GM18861 (cell line): ENCODE data around the gene ZCWPW1.
"Not testable (repeated sequence)": the region's sequence is repeated elsewhere in the genome, so short reads cannot be mapped to it uniquely, and the experiment has no call there.

Experiments used
- ATAC-seq: cut with Tn5 transposase; IDR thresholded peaks from one replicate; pipeline ENCODE4 v1.9.1; 2021; ENCODE audit not compliant: unreplicated experiment

ZCWPW1 gene

DNA sequence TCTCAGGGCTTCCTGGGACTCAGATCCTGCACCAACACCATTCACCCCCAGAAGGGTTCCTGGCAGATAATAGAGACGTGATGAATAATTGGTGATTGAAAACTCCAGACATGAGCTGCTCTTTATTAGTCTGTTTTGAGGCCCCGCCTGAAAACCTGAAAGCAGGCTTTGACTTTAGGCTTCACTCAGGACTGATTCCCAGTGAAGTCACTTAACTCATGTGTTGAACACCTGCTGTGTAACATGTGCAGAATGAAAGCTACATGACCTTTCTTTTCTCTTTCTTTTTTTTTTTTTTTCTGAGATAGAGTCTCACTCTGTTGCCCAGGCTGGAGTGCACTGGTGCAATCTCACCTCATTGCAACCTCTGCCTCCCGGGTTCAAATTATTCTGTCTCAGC is 26.7 kb upstream of the ZCWPW1 start:
- no peak for ATAC-seq

DNA sequence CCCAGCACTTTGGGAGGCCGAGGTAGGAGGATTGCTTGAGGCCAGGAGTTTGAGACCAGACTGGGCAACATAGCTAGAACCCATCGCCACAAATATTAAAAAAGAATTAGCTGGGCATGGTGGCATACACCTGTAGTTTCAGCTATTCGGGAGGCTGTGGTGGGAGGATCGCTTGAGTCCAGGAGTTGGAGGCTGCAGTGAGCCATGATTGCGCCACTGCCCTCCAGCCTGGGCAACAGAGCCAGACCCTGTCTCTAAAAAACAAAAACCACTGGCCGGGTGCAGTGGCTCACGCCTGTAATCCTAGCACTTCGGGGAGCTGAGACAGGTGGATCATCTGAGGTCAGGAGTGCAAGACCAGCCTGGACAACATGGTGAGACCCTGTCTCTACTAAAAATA is 25.4 kb upstream of the ZCWPW1 start:
- ATAC-seq: not testable (repeated sequence)

DNA sequence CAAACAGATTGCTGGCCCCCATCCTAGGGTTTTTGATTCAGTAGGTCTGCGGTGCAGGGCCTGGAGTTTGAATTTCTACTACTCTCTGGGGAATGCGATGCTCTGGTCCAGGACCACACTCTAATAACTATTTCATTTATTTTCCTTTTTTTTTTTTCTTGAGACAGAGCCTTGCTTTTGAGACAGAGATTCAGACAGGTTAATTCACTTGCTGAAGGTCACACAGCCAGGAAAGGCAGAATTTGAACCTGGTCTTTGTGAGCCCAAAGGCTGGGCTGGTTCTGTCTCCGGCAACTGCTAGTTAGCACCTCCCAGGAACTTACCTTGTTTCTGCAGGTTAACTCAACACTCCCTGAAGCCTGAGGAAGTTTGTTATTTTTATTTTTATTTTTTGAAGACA is 24.0 kb upstream of the ZCWPW1 start:
- no peak for ATAC-seq

DNA sequence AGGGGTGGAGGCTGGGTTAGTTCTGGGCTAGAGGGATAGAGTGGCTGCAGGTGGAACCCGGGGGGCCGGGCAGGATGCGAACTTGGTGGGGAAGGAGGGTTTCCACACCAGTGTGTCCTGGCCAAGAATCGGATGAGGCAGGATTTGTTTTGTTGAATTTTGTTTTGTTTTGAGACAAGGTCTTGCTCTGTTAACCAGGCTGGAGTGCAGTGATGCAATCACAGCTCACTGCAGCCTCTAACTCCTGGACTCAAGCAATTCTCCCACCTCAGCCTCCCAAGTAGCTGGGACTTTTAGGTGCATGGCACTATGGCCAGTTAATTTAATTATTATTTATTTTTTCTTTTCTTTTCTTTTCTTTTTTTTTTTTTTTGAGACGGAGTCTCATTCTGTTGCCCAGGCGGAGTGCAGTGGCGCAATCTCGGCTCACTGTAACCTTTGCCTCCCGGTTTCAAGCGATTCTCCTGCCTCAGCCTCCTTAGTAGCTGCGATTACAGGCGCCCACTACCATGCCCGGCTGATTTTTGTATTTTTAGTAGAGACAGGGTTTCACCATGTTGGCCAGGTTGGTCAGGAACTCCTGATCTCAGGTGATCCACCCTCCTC is 20.8 kb upstream of the ZCWPW1 start:
- ATAC-seq: no peak

DNA sequence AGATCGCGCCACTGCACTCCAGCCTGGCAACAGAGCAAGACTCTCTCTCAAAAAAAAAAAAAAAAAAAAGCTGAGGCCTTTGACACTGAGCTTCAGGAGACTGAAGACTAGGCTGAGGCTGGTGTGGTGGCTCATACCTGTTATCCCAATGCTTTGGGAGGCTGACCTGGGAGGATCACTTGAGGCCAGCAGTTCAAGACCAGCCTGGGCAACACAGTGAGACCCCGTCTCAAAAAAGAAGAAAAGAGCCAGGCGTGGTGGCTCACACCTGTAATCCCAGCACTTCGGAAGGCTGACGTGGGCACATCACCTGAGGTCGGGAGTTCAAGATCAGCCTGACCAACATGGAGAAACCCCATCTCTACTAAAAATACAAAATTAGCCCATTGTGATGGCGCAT is 18.9 kb upstream of the ZCWPW1 start:
- not testable (repeated sequence) for ATAC-seq

DNA sequence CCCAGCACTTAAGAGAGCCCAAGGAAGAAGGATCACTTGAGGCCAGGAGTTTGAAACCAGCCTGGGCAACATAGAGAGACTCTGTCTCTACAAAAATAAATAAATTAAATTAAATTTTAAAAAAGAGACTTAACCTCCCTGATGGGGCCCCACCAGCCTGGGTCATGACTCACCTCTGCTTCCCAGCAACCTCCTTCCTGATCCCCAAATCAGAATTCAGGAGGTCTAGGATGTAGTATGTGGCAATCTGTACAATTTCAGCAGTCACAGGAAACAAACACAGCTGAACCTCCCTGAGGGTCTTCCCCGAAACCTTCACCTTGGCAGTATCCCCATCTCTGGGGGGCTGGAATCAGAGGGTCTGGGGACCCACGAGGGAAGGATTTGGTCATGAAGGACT is 17.5 kb upstream of the ZCWPW1 start:
- ATAC-seq: no peak

DNA sequence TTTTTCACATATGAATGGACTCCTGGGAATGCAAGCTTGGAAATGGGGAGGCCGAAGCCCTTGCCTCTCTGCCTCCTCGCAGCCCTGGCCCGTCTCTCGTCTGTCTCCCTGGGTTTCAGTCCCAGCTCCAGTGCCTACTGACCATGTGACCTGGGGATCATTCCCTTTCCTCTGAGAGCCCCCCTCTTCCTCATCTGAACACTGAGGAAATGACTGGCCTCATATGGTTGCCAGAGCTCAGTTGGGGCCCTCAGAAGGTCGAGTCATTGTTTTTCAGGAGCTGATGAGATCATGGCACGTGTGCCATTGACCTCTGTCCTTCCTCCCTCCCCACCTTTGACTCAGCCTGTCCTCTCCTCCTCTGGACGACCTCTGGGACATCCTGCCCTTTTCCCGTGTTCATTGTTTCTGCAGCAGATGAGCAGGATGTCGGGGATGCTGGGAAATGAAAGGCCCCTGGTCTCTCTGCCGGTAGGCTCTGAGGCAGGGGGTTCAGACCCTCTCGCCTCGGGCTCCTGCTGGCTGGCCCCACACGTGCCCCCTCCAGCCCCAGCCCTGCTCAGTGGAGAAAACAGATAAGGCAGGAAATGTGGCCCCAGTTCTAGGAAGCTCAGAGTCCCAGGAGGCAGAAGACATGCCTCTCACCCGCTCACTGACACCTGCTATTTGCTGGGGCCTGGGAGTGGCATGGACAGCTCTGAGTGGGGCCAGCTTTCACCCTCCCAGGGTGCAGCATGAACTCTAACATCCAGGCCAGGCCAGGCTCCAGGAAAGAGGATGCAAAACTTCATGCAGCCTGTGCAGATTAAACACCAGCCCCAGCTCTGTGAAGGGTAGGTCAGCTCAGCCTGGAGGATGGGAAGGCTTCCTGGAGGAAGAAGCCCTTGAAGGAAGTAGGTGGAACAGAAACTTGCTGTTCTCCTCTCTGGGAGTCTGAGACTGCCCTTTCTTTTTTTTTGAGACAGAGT is 16.1 kb upstream of the ZCWPW1 start:
- no peak for ATAC-seq

DNA sequence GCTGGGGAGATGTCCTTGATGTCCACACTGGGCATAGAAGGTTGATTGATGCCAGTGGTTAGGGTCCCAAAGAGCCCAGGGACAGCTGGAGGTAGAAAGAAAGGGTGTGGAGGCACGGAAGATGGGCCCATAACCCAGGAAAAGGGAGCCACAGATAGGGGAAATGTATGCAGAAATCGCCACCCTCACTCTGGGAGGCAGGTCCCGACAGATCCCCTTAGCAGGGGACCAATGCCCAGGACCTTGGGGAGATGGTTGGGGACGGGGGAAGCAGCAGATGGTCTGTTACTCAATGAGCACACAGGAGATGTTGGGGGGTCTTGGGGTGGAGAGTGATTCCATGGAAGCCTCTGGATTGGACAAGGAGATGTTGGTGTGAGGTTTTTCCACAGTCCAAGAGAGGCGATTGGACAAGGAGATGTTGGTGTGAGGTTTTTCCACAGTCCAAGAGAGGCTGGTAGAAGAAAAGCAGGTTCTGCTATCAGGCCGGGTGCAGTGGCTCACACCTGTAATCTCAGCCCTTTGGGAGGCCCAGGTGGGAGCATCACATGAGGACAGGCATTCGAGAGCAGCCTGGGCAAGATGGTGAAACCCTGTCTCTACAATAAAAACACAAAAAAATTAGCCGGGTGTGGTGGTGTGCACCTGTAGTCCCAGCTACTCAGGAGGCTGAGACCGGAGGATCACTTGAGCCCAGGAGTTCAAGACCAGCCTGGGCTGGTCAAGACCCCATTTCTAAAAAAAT is 14.8 kb upstream of the ZCWPW1 start:
- no peak for ATAC-seq

DNA sequence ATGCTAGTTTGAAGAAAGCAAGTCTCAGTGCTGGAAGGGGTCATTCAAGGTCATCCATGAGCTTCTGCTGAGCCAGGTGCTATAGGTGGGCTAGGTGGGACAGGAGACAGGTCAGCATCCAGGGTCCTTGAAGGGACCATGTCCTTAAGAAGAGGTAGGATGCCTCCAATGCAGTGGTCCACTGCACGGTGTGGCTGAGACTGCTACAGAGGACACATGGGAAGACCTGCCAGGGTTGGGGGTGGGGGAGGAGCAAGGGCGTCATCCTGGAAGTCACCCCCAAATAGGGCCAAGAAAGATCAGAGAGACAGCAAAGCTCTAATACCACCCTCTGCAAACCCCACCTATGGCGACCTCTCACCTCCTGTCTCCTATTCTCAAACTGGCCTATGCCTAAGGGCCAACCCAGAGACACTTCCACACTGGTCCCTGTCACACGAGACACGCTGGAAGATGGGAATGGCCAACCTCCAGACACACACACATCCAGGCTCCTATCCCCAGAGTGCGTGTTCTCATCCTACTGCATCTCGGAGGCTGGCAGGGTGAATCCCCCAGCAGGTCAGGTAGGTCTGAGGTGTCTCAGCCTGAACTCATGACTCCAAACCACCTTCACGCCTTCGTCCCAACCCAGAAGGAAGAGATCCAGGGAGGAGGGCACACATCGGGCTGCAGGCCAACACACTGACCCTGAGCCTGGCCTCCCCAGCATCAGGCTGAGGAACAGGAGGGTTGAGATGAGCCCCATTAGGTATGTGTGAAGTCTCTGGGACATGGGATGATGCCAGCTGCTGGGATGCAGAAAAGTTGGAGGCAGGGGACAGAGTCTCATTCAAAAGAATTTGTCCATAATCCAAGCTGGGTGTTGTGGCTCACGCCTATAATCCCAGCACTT is 13.4 kb upstream of the ZCWPW1 start:
- no peak for ATAC-seq

DNA sequence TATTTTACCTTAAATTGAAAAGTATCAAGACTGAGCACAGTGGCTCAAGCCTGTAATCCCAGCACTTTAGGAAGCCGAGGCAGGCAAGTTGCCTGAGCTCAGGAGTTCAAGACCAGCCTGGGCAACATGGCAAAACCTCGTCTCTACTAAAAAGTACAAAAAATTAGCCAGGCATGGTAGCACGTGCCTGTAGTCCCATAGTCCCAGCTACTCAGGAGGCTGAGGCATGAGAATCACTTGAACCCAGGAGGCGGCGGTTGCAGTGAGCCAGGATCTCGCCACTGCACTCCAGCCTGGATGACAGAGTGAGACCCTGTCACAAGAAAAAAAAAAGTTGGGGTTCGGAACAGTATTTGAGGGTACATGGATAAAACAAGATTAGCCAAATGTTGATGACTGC is 10.7 kb upstream of the ZCWPW1 start:
- ATAC-seq: not testable (repeated sequence)

DNA sequence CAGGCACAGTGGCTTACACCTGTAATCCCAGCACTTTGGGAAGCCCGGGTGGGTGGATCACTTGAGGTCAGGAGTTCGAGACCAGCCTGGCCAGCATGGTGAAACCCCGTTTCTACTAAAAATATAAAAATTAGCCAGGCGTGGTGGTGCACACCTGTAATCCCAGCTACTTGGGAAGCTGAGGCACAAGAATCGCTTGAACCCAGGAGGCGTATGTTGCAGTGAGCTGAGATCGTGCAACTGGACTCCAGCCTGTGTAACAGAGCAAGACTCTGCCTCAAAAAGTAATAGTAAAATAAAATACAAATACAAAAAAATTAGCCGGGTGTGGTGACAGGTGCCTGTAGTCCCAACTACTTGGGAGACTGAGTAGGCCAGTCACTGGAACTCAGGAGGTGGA is 10.2 kb upstream of the ZCWPW1 start:
- not testable (repeated sequence) for ATAC-seq

DNA sequence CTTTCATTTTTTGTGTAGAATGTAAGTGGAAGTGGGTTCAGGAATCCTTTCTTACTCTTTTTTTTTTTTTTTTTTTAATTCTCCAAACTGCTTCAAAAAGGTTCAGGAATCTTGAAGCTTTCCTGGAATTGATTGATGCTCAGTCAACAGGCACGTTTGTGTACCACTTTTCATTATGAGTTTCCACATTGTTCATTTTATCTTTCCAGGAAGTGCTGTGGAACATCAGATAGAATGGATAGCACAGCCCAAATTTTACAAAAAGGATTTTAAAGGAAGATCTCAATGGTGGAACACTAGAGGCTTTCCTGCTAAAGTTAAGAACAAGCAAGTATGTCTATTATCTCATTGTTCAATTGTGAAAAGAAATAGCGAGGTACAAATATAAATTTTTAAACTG is 9.7 kb upstream of the ZCWPW1 start:
- no peak for ATAC-seq

DNA sequence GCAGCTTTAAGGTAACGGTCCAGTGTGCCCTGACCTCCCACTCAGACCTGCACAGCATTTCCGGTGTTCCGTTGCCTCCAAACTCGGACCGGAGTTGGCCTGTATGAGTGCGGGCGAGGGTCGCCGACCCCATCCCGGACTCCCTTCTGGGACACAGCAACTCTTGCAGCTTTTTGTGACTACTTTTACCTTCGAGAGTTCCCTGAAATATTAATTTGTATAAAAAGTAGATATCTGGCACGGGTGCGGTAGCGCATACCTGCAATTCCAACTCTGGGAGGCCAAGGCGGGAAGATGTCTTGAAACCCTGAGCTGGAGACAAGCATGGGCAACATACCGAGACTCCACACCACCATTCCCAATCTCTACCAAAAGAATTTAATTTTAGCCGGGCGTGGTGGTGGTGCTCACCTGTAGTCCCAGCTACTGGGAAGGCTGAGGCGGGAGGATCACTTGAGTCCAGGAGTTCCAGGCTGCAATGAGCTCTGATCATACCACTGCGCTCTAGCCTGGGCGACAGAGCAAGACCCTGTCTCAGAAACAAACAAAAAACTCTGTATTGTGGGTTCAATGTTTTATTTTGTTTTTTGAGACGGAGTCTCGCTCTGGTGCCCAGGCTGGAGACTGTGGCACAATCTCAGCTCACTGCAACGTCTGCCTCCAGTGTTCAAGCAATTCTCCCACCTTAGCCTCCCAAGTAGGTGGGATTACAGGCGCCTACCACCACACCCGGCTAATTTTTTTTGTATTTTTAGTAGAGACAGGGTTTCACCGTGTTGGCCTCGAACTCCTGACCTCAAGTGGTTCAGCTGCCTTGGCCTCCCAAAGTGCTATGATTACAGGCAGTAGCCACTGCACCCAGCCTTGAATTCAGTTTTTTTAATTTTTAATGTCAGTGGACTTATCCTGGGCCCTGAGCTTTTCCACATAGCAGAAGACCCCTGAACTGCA is 8.9 kb upstream of the ZCWPW1 start:
- no peak for ATAC-seq

DNA sequence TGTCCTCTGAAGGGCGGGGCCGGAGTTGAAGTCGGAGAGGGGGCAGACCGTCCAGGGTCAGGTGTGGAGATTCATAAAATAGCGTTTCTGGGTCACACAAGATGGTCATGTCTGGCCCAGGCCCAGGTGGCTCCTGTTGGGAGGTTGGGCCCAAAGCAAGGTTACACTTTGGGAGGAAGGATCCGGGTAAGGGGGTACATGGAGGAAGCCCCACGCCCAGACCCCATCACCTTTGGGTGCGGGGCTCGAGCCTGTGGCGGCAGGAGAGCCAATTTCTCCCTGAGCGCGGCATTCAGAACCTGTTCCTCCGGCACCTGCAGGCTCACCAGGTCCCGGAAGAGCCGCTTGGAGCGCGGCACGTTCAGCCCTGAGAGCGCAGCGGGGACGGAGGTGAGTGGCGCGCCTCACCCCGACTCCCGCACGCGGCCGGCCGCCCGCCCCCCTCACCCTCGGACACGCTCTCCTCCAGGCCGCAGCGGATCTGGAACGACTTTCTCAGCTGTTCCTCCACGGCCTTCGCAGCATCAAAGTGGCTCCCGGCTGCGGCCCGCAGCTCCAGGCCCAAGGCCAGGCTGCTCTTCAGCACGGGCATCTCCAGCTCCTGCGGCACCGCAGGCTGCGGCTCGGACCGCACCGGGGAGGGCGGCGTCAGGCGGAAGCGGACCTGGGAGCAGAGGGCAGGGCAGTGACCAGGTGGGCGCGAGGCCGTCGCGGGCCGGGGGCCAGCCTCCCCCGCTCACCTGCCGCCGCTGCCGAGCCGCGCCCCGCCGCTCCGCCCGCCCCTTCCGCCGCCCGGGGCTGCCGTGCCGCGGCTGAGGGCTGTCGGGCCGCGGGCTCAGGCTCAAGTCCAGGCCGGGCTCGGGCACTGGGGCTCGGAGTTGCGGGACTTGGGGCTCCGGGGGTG is 7.2 kb upstream of the ZCWPW1 start:
- peak; percentile 15 for ATAC-seq

DNA sequence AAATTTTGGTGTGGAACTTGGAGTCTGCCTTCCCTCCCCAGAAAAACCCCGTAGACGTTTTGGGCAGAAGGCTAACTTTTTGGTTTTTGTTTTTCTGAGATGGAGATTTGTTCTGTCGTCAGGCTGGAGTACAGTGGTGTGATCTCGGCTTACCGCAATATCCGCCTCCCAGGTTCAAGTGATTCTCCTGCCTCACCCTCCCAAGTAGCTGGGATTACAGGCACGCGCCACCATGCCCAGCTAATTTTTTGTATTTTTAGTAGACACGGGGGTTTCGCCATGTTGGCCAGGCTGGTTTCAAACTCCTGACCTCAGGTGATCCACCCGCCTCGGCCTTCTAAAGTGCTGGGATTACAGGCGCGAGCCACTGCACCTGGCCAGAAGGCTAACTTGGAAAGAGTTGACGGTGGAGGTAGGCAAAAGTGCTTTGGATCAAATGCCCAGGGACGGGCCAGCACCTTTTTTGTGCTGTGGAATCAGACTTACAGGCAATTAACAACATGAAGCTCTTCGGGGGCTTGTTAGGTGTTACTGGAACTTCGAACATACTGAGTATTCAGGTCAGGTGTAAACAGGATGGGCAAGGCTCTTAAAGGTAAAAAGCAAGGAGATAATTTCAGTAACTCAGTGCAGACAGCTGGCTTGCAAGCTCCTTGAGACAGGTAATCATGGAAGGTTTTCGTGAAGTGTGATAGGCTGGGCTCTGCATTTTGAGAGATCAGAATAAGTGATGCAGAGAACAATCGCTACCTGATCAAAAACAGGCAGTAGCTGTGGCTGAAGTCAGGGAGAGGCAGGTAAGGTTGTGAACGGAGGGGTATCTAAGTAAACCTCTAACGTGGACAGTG is 6.0 kb upstream of the ZCWPW1 start:
- no peak for ATAC-seq

DNA sequence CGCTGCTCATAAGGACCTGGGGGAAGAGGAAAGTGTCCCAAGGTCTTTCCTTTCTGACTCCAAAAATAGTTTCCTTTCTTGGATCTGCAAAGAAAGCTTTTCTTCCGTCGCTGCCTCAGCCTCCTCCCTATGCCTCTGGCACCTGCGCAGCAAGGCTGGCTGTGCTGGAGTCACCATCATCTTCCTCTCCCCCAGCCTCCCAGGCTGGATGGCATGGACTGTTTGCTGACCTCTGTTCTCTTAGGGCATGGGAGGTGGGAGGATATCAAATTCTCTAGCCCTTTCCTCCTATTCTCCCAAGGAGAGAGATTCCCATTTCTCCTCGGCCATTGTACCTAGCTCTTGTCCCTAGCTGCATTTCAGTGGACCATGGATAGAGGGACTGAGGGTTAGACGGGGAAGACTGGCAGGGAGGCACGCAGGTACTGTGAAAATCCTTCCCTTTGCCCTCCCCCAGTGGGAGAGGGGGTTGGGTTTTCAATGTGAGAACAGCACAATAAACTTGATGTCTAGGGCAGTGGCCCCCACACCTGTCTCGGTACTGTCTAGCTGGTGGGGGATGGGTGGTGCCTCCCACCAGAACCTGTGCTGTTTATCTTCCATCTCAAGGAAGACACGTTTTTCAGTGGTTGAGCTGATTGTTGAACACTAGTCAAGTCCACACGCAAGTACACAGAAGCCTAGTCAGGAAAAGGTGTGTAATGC is 5.2 kb upstream of the ZCWPW1 start:
- no peak for ATAC-seq

DNA sequence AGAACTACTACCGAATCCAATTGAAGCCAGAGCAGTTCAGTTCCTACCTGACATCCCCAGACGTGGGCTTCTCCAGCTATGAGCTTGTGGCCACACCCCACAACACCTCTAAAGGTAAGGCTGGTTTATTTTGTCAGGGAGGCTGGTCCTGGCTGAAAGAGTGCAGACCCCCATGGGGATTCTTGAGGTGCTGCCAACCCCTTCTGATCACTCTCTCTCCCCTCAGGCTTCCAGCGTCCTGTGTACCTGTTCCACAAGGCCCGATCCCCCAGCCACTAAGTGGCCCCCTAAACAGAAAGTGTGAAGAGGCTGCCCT is 4.7 kb upstream of the ZCWPW1 start:
- no peak for ATAC-seq
